Measurements from ENCODE around the gene HRK.
A peak's percentile ranks its signal among the peaks of the same experiment; 100 is the strongest.

Gene HRK

DNA sequence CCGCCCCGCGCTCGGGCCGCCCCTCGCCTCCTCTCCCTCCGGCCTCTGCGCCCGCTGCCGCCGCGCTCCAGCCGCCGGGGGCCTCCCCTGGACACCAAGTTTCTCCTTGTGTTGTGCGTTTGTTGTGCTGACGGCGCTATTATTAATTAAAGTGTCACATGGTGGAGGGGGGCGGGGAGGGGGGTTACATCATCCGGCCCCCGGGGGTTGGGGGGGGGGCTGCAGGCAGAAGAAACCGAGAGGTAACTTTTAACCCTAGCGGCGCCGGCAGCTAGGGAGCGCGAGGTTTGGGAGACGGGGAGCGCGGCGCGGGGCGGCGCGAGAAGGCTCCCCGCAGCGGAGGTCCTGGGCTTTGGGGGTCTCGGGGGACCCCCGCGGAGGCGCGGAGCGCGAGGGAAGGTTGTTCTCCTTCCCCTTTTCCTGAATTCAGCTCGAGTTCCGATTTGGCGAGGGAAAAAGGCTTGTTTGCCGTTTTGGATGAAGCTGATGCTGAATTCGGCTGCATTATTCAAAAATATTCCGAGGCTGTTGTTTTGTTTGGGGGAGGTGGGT is at the start of gene HRK:
Gene HRK (minus strand): TSS at position 117 of the 552 bp plus-strand sequence. CDS start 134 bp downstream, outside the sequence.
- no peak for DNase-seq

DNA sequence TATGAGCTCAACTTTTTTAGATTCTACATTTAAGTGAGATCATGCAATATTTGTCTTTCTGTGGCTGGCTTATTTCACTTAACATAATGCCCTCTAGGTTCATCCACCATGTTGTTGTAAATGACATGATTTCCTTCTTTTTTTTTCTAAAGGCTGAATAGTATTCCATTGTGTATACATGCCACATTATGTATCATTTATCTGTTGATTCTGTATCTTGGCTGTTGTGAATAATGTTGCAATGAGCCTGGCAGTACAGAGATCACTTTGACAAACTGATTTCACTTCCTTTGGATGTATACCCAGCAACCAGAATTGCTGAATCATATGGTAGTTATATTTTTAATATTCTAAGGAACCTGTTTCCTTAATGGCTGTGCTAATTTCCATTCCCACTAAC is 48.6 kb upstream of the HRK start:
- no peak for DNase-seq

DNA sequence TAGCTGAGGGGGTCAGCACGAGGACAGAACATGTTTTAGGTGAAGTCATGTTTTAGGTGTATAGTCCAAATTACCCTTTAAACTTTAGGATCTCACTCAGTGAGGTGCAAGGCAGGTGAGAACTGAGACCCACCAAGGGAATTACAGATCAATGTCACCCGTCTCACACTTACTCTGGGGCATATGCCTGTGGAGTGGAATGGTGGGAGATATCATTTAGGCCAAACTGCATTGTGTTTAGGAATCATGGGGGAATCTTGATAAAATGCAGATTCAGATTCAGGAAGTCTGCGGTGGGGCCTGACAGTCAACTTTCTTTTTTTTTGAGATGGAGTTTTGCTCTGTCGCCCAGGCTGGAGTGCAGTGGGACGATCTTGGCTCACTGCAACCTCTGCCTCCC is 47.3 kb upstream of the HRK start:
- DNase-seq: no peak

DNA sequence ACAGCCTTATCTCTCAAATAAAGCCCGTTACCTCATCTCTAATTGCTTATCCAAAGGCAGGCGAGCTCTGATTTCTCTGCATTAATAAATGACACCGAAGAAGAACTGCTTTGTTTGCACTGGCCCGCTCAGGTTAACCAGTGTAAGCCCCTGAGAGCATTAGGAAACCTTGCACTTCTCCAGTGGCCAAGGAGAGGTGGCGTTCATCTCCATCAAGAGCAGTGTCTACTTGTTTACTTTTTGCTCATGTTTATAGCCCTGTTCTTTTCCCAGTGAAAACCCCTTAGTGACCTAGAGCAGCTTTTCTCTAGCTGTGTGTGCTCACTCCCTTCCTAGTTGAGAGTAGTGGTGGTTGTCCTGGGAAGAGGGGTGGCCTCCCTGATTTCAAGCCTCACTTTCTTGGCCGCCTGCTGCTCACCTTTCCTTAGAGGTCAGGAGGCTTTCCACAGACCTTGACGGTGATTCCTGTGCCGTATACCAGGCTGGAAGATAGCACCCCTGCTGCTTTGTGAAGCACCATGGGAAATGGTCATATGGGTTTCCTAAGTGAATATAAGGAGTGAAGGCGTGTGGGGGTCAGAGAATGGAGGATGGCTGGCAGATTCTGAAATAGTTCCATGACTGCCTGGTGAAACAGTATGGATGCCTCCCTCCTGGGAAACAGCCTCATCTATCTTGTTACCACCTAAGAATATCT is 46.2 kb upstream of the HRK start:
- DNase-seq: no peak

DNA sequence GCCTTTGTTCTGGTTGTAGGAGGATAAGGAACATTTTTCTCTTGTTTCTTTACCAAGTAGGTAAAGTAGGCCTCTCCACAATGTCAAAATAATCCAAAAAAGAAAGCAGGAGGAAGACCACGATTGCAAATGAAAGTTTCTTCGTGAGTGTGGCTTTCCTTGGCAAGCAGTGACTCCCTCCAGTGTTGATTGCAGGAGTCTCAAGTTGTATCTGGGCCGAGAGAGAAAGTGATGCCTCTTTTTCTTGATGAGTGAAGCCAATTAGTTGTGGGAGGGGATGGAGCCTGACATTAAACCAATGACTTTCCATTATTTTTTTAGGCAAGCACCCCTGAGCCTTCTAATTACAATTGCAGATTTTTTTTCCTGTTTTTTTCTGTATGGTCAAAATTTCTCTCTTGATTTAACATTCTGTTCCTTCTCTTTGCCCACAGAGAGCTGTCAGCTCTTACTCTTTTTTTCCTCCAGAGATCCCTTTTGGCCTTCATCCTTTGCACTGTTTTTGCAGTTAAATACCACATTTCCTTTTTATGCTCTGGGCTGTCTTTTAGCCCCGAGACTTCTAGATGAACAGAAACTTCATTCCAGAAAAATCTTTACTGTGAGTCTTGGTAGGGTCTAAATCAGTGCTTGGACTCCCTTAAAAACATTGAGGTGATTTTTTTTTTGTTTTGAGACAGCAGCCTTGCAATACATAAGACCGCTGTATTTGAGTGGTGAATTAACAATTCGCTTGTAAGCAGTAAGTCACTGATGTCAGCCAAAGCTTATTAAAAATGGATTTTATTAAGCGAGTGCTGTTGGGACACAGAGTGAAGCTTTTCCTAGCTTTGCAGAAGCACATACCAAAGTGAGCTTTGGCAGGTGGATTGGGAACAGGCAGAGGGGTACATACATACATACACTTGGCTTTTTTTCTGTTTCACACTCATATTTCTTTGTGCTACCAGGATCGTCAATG is 45.3 kb upstream of the HRK start:
- no peak for DNase-seq

DNA sequence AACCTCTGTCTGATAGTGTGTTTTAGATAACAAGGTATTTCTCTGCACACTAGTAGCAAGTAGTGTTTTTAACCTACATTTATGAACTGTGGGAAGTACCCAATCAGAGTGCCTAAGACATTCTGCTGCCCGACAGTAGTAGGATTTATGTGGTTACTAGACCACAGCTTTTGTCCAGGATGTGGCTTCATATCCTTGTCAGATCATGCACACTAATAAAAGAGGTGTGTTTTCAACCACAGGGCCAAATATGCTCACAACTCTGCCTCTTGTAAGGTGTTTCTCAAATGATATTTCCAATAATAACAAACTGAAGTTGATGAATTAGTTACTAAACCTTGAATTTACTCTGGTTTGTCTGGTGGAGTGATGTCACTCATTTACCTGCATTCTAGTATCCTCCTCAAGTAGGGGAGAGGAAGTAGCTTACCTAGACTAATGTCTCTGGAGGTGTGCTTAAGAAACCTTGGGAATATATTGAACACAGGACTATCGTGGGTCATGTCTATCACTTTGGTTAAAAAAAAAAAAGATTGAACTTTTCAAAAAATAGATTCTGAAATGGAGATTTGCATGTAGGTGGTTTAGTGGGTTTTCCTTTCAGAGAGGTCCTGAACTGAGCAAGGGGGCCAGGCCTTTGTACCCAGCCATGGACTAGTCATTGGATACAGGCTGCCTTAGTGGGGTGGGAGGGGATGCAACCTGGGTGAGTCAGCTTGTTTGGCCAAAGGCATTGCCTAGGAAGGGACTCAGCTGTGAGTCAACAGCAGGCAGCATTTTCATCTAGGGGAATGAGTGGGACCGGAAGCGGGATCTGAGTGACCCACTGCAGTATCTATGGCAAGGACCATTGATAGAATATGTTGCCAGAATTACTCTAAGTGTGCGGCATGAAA is 43.6 kb upstream of the HRK start:
- peak; percentile 80 for DNase-seq

DNA sequence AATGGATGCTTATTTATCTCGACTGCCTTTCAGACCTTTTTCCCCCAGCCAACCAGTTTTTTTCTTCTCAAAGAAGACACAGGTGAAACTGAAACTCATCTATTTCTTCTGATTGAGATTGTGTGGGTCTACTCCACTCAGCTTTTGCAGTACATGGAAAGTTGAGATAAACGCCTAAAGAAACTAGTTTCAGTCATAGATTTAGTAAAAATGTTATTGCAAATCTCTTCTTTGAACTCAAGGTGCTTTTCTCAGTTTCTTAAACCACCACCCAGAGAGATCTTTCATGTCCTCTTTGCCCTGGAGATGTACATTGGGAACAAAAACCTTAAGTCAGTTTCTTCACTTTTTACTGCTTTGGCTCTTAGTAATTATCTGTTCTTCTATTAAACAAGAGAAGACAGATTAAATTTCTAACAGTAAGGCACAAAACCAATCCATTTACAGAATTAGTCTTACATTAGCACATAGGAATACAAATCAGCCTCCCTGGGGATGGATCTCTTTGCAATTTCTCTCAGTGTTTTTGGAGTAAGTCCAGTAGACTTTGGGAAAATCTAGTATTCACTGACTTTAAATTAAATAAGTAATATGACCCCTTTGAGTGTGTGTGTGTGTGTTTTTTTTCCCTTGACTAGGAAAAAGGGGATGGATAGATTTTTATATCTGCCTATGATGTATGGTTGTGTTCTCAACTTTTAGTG is 41.1 kb upstream of the HRK start:
- no peak for DNase-seq

DNA sequence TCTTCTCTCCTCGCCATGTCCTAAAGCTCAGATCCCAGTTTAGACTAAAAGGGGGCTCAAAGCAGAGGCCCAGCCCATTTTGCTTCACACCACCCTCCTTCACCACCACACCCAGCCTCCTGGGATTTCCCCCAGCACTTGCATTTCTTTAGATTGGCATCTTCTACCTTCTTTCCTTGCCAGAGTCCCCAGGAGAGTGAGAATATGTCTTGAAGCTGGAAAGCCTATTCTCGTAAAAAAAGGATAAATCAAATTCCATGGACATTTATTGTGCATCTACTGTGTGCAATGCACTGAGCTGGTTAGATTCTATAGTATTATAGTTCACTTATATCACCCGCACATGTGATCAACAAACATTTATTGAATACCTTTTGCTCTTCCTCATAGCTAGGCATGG is 39.7 kb upstream of the HRK start:
- DNase-seq: no peak

DNA sequence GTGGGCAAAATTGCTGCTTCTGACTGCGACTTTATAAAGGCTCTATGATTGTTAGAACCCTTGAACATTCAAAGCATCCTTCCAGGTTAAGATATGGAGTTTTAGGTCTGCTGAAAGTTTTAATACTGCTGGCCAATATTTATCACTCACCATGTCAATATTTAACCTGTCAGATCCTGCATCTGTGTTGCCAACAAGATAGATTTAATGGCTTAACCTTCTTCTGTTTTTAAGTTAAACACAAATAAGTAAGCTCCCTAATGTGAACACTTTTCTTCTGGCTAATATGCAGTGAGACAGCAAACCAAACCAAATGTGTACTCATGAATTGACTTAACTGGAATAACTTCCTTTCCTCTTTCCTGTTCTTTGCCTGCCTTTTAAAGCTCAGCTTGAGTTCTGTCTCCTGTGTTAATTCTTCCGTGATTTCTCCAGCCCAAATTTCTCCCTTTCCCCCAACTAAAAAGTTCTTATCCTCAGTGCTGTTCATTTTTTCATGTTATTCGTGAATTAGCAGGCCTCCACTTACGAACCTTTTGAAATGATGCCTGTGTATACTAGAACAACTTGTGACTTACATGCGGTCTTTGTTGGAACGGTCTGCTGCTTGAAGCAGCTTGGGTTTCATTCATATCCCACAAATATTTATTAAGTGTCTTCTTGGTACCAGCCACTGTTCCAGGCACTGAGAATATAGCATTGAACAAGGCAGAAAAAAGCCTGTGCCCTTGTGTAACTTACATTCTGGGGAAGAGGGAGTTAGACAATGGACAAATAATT is 38.7 kb upstream of the HRK start:
- no peak for DNase-seq

DNA sequence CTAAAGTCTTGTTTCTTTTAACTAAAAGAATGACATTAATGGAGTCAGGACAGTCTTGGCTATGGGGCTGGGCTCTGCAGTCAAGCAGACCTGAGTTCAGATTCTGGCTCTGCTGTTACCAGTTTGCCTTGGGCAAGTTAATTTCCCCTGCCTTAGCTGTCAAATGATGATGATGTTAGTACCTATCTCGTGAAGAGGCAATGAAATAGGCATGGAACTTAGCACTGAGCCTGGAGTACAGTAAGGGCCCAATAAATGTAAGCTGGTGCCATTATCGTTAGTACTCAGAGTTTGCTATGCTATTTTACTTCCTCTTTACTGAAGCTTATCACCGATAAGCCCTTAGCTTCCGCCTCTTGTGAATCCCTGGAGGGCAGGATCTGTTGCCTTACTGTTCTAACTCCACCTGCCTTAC is 38.0 kb upstream of the HRK start:
- no peak for DNase-seq

DNA sequence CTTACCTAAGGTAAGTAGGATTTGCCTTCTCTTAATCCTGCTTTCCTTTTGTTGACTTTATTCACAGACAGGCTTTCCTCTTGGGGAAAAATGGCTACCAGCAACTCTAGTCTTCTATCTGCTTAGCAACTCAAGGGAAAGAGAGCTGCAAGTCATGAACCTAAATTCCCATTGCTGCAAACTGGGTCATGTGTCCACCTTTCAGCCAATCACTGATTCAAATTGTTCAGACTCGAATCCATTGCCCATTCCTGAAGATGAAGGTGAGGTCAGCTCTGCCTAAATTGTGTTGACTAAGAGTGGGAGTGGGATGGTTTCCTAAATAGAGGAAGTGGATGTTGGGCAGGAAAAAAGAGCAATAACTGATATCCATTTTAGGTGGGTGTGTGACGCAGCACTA is 37.2 kb upstream of the HRK start:
- DNase-seq: no peak

DNA sequence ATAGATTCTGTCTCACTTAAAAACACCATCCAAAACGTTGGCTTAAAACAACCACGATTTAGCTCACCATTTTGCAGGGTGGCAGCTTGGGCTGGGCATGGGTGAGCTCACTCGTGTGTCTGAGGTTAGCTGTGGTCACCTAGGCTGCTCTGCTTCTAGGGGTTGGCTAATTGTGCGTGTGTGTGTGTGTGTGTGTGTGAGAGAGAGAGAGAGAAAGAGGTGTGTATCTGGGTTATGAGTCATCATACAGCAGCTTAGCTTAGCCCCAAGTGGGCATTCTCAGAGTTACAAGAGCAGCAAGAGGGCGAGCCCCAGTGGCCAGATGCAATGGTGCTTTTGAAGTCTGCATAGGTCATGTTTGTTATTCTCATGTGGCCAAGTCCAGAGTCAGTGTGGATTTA is 35.5 kb upstream of the HRK start:
- peak; percentile 72 for DNase-seq

DNA sequence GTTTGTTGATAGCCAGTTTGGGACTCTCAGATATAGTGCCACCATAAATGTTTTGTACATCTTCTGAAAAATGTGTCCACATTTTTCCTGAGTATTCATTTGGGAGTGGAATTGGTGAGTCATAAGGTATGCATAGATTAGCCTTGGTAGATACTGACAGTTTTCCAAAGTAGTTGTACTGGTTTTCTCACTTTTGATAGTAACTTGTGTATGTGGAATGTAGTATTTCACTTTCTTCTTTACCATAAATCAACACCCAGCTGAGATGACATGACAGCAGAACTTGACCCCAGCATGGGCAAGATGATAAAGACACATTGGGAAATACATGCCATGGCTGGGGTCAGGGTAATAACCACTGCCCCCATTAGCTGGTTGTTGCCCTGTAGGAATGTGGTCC is 34.9 kb upstream of the HRK start:
- DNase-seq: no peak

DNA sequence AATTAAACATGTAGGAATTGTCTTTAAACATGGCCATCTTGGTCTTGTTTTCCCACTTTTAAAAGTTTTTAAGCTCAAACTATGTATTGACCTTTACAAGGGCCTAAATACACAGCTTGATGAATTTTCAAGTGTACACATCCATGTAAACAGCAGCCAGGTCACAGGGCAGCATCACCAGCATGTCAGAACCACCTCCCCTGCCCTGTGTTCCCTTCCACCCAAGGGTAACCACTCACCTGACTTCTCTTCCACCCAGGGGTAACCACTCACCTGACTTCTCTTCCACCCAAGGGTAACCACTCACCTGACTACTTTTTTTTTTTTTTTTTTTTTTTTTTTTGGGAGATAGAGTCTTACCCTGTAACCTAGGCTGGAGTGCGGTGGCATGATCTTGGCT is 34.1 kb upstream of the HRK start:
- DNase-seq: no peak

DNA sequence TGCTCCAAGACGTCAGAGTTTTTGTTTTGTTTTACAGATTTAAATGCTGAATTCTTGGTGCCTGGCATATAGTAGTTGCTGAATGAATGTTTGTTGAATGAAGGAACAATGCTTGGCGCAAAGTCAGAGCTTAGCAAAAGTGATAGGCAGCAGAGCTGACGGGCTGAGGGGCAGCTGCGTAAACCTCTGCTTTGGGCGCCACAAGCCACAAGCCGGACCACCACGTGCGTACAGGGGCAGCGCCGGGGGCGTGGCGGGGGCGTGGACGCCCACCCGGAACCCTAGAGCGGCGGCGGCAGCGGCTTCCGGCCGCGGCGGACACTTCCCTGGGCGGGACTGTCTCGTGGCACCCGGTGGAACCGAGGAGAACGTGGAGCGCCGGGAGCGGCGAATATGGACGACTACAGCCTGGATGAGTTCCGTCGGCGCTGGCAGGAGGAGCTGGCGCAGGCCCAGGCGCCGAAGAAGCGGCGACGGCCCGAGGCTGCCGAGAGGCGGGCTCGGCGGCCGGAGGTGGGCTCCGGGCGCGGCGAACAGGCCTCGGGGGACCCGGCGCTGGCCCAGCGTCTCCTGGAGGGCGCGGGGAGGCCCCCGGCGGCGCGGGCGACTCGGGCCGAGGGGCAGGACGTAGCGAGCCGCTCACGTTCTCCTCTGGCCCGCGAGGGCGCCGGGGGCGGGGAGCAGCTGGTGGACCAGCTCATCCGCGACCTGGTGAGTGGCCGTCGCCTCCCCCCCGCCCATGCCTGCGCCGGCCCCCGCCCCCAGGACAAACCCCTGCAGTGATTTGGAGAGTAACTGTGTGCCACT is 29.6 kb upstream of the HRK start, which contains the start of gene FBXW8:
Gene FBXW8 (plus strand): TSS at position 306 of the 807 bp plus-strand sequence. CDS start 88 bp downstream, at position 394.
- peak; percentile 50 for DNase-seq

DNA sequence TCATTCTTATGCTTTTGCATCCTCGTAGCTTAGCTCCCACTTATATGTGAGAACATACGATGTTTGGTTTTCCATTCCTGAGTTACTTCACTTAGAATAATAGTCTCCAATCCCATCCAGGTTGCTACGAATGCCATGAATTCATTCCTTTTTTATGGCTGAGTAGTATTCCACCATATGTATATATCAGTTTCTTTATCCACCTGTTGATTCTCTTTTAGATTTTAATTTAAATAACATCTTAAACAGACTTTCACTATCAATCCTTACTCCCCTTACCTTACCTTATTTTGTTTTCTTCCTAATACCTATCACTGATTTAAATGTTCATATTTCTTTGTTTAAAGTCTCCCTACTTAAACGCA is 29.0 kb upstream of the HRK start:
- DNase-seq: no peak

DNA sequence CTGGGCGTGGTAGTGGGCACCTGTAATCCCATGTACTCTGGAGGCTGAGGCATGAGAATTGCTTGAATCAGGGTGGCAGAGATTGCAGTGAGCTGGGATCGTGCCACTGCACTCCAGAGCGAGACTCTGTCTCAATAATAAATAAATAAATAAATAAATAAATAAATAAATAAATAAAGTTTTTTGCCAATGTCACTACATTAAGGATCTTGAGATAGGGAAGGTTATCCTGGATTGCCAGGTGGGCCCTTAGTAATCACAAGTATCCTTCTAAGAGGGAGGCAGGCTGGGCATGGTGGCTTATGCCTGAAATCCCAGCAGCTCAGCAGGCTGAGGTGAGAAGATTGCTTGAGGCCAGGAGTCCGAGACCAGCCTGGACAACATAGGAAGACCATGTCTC is 25.0 kb upstream of the HRK start:
- DNase-seq: no peak

DNA sequence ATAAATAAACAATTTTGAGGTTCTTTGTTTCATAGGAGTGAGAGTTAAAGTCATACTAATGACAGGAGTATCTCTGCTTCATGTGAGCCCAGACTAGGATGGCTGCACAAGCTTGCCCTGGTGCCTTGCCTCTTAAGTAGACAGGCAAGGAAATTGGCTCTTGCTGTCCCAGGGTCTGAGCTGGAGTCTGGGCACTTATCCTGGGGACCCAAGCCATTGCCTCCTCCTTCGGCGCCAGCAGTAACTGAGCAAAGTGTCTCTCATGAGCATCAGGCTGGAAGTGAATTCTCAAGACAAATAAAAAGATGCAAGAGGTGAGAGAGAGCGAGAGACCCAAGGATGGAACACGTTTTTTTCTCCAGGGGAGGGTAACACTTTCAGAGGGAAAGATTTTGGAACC is 22.6 kb upstream of the HRK start:
- no peak for DNase-seq

DNA sequence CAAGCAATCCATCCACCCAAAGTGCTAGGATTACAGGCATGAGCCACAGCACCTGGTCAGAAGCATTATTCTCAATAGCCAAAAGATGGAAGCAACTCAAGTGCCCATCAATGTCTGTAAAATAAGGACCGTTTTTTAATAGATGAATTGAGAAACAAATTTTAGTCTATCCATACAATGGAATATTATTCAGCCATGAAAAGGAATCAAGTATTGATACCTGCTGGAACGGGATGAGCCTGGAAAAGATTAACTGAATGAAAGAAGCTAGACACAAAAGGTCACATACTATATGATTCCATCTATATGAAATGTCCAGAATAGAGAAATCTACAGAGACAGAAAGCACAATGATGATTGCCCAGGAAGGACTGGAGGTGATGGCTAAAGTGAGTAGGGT is 20.4 kb upstream of the HRK start:
- no peak for DNase-seq

DNA sequence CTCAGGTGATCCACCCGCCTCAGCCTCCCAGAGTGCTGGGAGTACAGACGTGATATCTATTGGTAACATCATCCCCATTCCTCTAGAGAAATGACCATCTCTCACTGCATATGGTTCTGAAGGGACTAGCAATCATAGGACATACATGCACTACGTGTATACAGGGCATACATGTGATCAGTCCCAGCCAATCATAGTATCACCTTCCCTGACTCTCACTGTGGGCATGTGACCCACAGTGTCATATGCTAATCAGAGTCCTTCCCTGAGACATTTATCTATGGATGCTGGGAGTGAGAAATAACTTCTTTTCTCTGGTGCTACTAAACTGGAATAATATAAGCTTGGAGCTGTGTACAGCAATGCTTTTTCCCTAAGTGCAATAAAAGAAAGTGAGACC is 17.4 kb upstream of the HRK start:
- DNase-seq: no peak

Measured in CD4-positive, alpha-beta T cell treated with Interleukin-4 for 4 hours (primary cell).